ENCODE results near the gene ZNF410. TPM values are rescaled to one million over a fixed set of nuclear protein-coding genes. Genes with fewer than 3 reads are reported as not detected.

The ZNF410 gene
- total RNA-seq, 1 donor from 2014 or later = 64.7 TPM

DNA sequence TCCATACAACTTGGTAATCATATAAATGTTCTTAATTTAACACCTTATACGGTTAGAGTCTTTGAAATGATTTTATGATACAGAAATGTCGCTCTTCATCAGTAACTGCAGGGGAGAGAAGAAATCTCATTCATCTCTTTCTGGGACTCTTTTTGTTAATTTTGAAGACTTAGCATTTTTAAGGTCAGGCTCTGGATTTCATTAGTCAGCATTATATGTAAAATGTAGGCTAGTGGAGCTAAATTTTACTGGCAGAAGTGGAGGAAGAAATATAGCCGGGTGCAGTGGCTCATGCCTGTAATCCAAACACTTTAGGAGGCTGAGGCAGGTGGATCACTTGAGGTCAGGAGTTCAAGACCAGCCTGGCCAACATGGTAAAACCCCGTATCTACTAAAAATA is 39.7 kb upstream of the ZNF410 start:
- TF ChIP-seq, protein P1, sequence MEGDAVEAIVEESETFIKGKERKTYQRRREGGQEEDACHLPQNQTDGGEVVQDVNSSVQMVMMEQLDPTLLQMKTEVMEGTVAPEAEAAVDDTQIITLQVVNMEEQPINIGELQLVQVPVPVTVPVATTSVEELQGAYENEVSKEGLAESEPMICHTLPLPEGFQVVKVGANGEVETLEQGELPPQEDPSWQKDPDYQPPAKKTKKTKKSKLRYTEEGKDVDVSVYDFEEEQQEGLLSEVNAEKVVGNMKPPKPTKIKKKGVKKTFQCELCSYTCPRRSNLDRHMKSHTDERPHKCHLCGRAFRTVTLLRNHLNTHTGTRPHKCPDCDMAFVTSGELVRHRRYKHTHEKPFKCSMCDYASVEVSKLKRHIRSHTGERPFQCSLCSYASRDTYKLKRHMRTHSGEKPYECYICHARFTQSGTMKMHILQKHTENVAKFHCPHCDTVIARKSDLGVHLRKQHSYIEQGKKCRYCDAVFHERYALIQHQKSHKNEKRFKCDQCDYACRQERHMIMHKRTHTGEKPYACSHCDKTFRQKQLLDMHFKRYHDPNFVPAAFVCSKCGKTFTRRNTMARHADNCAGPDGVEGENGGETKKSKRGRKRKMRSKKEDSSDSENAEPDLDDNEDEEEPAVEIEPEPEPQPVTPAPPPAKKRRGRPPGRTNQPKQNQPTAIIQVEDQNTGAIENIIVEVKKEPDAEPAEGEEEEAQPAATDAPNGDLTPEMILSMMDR (IDR thresholded peaks at IDR 0.05) = no peak
- intact Hi-C loops (cut with micrococcal nuclease) = no loop called here
- Mint-ChIP-seq H3K9me3 (no peaks in the 10 kb centered on the region), H3K4me3 (no peak overlapping the region), H3K27me3 (no peaks in the 10 kb centered on the region), H3K27ac (no peak overlapping the region), H3K4me1 (peaks cover 11% of the 10 kb centered on the region), H3K36me3 (ENCODE audit: low read depth) (peaks cover 2% of the 10 kb centered on the region)
- POLR2A ChIA-PET = no interaction called here
- DNase-seq (no peak), ATAC-seq (ENCODE audit: low read depth) (no peak)
- CTCF ChIA-PET = no interaction called here

DNA sequence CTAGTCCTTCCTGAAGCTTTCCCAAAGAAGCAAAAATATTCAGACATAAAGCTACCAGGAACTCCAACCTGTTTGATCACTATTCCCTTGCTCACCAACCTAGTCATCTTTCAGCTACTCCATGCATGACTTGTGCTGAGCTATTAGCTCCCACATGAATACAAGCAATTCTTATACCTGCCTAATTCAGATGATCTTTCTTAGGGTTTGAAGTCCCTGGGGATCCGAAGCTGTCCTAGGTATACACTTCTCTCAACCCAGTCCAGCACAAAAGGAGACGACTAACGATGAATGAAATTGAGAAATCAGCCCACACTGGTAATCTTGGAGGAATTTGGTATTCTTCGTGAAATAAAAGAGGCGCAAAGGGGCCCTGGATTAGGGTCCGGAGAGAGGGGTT is 35.7 kb upstream of the ZNF410 start:
- H3K27ac Mint-ChIP-seq = peak overlapping the region; percentile 96
- TF ChIP-seq, protein P1 (IDR thresholded peaks at IDR 0.05) = no peak
- peaks cover 6% of the 10 kb centered on the region for H3K36me3 Mint-ChIP-seq (ENCODE audit: low read depth)
- intact Hi-C loops (cut with micrococcal nuclease) = loop anchor here (5.0 kb wide), 1 partner anchor 231 kb away; the partner anchor contains the start of genes ALDH6A1 and LIN52
- no peaks in the 10 kb centered on the region for H3K9me3 Mint-ChIP-seq
- peaks cover 21% of the 10 kb centered on the region for H3K4me1 Mint-ChIP-seq
- DNase-seq (no peak), ATAC-seq (ENCODE audit: low read depth) (no peak)
- POLR2A ChIA-PET = interaction anchor here (0.5 to 3.6 kb wide), 6 partner anchors 35 to 360 kb away, joined by 3 to 30 read pairs (median 4); partner anchors contain the start of genes COQ6, FAM161B, RIOX1 and ZNF410
- CTCF ChIA-PET = interaction anchor here (1.2 to 2.6 kb wide), 4 partner anchors 23 to 121 kb away, joined by 3 to 8 read pairs (median 3); no protein-coding TSS in a partner anchor
- H3K27me3 Mint-ChIP-seq = no peaks in the 10 kb centered on the region
- peak overlapping the region; percentile 93 for H3K4me3 Mint-ChIP-seq

DNA sequence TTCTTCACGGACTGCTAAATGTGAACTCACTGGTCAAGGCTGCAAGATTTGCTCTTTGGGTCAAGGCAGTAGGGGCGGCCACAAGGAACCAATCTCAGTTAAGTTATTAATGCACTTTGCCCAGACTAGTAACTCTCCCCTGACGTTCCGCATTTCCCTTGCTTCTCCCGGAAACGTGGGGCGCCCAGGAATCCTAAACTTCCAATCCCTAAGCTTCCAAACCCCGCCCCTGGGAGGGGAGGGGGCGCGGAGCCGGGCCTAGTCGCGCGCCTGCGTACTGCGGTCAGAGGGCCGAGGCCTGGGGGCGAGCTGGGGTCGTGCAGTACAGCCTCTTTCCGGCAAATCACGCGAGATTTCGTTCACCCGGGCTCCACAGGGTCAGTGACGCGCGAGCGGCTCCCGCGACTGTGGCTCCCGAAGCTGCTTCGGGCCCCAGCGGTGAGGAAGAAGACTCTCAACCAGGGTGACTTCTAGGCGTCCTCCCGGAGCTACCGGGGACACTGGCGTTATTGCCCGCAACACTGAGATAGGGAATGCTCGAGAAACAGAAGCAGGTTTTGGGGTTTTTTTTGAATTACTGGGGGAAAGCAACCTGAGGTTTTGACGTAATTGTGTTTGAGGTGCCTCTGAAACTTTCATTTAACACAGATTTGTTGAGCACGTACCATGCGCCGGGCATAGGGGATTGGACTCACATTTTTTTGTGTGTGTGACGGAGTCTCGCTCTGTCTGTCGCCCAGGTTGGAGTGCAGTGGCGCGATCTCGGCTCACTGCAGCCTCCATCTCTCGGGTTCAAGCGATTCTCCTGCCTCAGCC is 34.9 kb upstream of the ZNF410 start, which contains the start of gene PTGR2:
Gene PTGR2, plus strand, starts transcription at position 265 of the 816 bp plus-strand sequence. CDS start 7,032 bp downstream, outside the sequence.
- H3K36me3 Mint-ChIP-seq (ENCODE audit: low read depth) = peaks cover 6% of the 10 kb centered on the region
- peak within 1 kb of the TSS; percentile 96 for H3K27ac Mint-ChIP-seq
- ChIA-PET POLR2A (interaction anchor here (0.5 to 3.6 kb wide), 15 partner anchors 22 to 361 kb away, joined by 3 to 30 read pairs (median 4); partner anchors contain the start of genes COQ6, FAM161B, RIOX1 and ZNF410), CTCF (interaction anchor here (1.2 to 2.6 kb wide), 4 partner anchors 24 to 122 kb away, joined by 3 to 8 read pairs (median 3); no protein-coding TSS in a partner anchor)
- peak; percentile 81 for DNase-seq
- intact Hi-C loops (cut with micrococcal nuclease) = loop anchor here (1.0 to 5.0 kb wide), 3 partner anchors 35 to 231 kb away; partner anchors contain the start of genes ALDH6A1, LIN52 and ZNF410
- TF ChIP-seq, protein P1 (IDR thresholded peaks at IDR 0.05) = no peak
- H3K9me3 Mint-ChIP-seq = no peaks in the 10 kb centered on the region
- no peaks in the 10 kb centered on the region for H3K27me3 Mint-ChIP-seq
- peak; percentile 96 for ATAC-seq (ENCODE audit: low read depth)
- peaks cover 21% of the 10 kb centered on the region for H3K4me1 Mint-ChIP-seq
- peak within 1 kb of the TSS; percentile 93 for H3K4me3 Mint-ChIP-seq

DNA sequence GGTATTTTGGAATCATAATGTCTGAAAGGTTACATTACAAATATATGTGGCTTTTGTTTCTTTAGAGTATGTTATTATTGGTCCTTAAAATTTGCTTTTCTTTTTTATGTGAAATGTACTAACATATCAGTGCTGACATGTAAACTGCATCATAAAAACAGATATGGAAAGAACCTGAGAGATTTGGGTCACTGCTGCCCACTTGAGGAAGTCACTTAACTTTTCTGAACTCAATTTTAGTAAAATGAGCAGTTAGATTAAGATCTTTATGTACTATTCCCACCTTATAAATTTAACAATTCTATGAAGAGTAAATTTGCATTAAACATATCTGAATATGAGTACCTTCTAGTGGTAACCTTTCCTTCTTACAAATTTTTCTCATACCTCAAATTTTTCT is 27.5 kb upstream of the ZNF410 start:
- ATAC-seq (ENCODE audit: low read depth) = no peak
- no peak overlapping the region for H3K4me3 Mint-ChIP-seq
- intact Hi-C loops (cut with micrococcal nuclease) = no loop called here

More for the DNA sequence above, 27.5 kb upstream of the ZNF410 start:
- no peaks in the 10 kb centered on the region for H3K27me3 Mint-ChIP-seq
- ChIA-PET POLR2A (no interaction called here), CTCF (no interaction called here)
- TF ChIP-seq, protein P1 (IDR thresholded peaks at IDR 0.05) = no peak
- H3K27ac Mint-ChIP-seq = no peak overlapping the region
- no peaks in the 10 kb centered on the region for H3K9me3 Mint-ChIP-seq
- H3K4me1 Mint-ChIP-seq = no peaks in the 10 kb centered on the region
- peaks cover 3% of the 10 kb centered on the region for H3K36me3 Mint-ChIP-seq (ENCODE audit: low read depth)
- DNase-seq = no peak

All from activated B cell treated with CpG ODN at 0.5 μM for 24 hours (primary cell).